HG03460 (cell line): ENCODE data around the gene SLC25A34.
"Not testable (repeated sequence)": the region's sequence is repeated elsewhere in the genome, so short reads cannot be mapped to it uniquely, and the experiment has no call there.

Experiments used
- ATAC-seq: cut with Tn5 transposase; IDR thresholded peaks from one replicate; pipeline ENCODE4 v1.9.1; 2021; ENCODE audit not compliant: unreplicated experiment

SLC25A34 gene

DNA sequence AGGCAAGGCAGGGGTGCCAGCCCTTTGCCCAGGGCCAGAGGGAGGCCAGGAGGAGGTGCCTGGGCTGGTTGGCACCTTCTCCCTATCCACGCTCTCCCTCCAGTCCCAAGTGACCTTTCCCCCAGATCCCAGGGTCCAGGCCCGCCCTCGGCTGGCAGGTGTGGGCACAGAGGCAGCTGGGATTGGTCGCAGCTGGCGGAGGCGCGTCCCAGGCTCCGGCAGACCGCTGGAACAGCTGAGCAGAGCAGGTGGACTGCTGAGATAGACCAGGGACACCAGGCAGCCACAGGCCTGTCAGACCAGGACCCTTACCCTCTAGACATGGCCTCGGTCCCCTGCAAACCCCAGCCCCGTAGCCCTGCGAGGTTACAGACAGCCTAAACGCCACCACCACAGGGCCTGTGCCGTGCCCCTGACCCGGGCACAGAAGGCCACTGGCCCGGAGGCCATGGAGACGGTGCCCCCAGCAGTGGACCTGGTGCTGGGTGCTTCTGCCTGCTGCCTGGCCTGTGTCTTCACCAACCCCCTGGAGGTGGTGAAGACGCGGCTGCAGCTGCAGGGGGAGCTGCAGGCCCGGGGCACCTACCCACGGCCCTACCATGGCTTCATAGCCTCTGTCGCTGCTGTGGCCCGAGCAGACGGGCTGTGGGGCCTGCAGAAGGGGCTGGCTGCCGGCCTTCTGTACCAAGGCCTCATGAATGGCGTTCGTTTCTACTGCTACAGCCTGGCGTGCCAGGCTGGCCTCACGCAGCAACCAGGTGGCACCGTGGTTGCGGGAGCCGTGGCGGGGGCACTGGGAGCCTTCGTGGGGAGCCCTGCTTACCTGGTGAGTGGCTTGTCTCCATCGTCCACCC is at the start of gene SLC25A34:
Gene SLC25A34 (plus strand): TSS at position 221 of the 854 bp plus-strand sequence. CDS start 228 bp downstream, at position 449.
- no peak for ATAC-seq

DNA sequence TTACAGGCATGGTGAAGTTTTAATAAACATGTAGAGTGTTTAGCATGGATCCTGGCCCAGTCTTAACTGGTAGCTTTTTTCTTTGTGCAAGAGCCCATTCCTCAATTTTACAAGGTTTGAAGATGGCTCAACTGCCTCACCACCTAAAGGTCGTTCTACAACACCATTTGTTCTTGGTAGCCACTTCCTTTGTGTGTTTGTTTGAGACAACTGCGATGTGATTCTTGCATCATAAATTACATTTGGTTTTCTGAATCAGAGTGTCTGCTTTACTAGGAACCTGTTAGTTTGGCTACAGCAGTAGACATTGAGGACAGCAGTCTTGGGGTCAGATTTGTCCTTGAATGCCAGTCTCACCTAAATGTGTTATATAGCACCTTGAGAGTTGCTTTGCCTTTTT is 48.6 kb upstream of the SLC25A34 start:
- no peak for ATAC-seq

DNA sequence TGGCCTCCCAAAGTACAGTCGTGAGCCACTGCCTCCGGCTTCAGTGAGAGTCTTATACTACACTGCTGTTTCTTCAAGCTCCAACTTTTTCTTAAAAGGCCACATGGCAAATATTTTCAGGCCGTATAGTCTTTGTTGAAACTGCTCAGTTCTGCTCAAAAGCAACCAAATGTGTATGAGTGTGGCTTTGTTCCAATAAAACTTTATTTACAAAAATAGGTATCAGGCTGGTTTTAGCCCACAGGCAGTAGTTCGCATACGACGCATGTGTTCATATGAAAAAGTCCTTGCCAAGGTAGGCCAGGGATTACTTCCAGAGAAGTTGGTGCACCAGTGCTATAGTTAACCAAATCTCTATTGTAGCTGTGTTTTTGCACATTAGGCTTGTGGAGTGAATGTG is 45.7 kb upstream of the SLC25A34 start:
- no peak for ATAC-seq

DNA sequence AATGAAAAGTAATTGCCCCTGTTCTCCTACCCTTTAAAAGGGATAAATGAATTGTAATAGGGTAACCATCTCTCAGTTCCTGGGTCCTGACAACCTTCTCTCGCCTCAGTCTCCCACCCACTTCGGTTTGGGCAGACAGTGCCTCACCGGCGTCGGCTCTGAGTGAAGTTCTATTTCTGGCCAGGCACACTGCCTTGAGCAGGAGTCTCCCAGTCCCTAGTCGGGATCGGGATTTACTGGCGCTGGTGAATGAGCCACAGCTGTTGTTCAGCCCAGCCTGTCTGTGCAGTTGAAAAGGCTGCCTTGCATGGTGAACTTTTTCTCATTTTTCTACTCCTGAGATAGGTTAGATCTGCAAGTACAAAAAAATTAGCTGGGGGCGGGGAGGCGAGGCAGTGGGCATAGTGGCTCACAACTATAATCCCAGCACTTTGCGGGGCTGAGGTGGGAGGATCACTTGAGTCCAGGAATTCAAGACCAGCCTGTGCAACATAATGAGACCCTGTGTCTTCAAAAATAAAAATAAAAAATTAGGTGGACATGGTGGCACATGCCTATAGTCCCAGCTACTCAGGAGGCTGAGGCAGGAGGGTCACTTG is 44.5 kb upstream of the SLC25A34 start:
- no peak for ATAC-seq

DNA sequence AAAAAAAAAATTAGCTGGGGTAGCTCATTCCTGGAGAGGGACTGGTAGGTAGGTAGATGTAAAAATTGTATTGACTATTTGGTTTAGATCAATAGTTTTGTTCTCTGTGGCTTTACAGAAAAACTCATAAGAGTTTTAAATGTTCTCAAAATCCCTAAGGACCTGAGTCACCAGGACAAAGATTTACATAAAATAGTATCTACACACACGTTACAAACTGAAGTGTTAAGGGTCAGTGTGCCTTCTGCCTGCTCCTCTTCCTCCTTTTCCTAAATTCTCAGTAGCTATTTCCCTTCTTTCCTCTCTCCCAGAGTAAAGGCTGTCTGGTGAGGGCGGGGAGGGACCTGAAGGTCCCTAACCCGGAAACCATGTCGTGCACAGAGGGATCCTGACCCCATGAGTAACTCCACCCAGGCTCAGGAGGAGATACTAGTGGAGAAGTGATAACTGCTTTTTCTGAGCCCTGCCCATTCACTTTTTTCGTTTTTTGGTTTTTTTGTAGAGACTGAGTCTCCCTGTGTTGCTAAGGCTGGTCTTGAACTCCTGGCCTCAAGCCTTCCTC is 43.9 kb upstream of the SLC25A34 start:
- ATAC-seq = no peak

DNA sequence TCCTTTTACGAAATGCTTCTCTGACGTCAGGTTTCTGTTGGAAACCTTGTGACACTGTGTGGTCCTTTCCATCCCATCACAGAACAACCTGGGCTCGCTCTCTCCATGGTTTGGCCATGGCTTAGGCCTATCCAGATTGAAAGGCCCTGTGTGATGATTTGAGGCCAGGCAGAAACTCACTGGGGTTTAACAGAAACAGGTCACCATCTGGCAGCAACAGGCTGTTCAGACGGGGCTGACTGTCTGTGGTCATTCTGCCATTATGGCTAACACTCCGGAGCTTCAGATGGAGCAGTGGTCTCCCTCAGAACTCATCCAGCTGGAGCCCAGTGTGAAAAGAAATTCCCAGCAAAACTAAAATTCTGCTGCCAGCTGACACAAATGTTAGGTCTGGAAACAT is 42.7 kb upstream of the SLC25A34 start:
- ATAC-seq = no peak

DNA sequence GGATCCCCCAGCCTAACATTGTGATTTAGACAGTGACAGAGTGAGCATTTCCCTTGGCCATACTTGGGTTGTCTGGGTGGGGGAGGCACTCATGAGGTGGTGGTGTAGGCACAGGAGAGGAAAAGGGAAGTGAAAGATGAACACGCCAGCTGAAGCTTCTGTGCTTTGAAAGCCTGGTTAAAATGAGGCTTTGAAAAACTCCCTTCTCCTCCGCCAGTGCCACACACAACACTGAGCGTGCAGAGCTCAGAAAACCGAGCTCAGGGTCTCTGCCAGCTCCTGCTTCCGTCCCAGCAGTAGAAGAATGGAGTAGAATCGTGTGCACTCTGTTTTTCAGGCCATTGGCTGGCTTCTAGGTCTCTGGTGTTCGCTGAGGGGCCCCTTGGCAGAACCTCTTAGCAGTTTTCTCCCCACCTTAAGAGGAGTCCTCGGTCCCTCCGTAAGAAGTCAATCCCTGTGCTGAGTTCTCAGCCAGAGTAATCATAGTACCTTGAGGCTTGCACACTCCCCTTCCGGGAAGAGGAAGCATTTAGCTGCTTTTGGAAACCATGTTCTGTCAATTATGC is 39.0 kb upstream of the SLC25A34 start:
- ATAC-seq = peak; percentile 89

DNA sequence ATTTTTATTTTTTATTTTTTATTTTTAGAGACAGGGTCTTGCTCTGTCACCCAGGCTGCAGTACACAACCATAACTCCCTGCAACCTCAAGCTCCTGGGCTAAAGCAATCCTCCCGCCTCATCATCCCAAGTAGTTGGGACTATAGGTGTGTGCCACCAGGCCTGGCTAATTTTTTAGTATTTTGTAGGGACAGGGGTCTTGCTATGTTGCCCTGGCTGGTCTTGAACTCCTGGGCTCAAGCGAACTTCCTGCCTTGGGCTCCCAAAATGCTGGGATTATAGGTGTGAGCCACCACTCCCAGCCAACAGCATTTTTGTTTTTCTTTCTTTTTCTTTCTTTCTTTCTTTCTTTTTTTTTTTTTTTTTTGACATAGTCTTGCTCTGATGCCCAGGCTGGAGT is 37.9 kb upstream of the SLC25A34 start:
- ATAC-seq = no peak

DNA sequence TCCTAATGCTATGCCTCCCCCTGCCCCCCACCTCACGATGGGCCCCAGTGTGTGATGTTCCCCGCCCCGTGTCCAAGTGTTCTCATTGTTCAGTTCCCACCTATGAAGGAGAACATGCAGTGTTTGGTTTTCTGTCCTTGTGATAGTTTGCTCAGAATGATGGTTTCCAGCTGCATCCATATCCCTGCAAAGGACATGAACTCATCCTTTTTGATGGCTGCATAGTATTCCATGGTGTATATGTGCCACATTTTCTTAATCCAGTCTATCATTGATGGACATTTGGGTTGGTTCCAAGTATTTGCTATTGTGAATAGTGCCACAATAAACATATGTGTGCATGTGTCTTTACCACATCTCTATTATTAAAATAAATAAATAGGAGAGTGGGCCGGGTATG is 36.7 kb upstream of the SLC25A34 start:
- ATAC-seq = not testable (repeated sequence)

DNA sequence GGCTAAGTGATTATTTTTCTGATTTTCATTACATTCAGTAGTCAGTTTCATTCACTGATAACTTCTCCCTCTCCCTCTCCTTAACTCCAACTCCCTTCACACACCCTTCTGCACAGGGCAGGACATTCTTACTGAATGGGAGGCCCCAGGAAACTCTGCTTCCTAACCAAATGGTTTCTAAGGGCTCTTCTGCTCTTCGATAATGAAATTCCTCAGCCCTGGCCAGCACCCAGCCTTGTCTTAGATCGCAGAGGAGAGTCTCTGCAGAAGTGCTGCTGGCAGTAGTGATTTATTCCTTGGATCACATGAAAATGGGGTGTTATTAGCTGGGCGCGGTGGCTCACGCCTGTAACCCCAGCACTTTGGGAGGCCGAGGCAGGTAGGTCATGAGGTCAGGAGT is 35.5 kb upstream of the SLC25A34 start:
- ATAC-seq = no peak

DNA sequence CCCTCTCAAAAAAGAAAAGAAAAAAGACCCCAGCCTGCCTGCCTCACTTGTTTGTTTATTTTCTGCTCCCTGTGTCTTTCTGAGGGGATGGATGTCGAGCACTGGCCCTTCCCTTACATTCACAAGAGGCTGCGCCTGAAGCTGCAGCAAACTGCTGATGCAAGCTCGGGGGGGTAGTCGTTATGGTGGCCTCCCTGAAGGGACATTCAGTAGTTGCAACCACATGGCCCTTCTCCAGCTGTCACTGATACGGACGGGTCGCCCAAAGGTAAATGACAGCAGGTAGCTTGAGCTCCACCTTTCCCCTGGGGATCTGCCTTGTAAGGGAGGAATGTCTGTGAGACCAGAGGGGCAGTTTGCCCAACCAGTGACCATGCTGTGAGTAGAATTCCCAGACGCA is 34.3 kb upstream of the SLC25A34 start:
- no peak for ATAC-seq

DNA sequence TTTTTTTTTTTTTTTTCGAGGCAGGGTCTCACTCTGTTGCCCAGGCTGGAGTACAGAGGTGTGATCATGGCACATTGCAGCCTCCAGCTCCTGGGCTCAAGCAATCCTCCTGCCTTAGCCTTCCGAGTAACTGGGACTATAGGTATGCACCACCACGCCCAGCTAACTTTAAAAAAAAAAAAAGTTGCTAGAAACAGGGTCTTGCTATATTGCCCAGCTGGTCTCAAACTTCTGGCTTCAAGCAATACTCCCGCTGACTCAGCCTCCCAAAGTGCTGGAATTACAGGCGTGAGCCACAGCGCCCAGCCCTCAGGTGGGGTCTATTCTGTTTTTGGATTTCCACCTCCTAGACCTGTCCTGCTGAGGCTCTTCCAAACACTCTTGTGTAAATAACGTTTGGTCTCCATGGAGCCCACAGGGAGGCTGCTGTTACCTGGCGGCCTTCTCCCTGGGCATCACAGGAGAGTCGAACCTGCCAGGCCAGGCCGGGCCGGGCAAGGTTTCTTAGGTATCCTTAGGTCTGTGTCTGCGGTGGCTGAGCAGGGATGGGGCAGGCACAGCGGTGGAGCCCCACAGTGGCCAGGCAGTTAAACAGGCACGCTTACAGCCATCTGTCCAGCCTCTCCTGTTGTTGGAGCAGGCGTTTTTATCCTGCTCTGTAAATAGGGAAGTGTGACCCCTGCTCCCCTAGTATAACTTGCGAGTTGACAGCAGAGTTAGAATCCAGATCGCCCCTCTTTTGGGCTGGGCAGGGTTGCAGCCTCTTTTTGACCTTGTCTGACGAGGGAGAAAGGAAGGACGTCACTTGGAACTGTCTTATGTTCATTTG is 33.1 kb upstream of the SLC25A34 start:
- ATAC-seq = no peak

DNA sequence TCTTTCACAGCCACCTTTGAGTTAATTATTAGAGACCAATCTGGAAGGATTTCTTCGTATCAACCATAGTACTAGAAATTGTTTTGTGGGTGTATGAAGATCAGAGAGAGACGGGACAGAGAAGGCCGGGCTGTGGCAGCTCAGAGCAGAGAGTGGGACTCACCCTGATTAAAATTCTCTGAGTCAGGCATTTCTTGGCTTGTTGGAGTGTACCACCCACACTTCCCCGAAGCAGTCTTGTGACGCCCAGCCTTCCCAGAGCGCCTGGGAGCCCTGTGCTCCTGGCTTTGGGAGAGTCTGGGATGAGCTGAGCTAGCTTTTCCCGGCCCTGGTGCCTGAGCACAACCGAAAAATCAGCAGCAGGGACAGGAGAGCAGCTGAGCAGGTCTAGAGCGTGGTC is 32.5 kb upstream of the SLC25A34 start:
- no peak for ATAC-seq

DNA sequence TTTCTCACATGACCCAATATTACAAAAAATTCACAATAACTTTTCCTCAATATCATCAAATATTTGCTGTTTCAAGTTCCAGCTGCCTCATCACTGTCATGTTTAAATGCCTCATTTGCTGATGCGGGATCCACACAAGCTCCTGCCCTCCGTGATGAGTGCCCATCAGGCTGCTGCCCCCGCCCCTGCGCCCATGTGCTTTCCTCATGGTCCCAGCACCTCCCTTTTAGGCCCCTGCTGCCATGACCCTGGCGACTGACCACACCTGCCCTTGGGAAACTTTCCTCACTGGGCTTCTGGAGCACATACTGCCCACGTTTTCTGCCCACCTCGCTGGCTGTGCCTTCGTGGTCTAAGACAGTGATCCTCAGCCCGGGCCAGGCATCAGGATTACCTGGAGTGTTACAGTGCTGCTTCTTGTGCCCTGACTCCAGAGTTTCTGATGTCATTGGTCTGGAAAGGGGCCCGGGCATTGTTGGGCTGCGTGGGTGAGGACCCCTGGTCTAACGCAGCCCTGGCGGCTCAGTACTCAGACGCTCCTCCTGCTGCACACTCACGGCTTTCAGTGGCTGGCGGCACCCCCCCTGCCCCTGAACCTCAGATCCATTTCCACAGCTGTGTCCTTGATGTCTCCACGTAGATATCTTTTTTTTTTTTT is 31.4 kb upstream of the SLC25A34 start:
- ATAC-seq = no peak

DNA sequence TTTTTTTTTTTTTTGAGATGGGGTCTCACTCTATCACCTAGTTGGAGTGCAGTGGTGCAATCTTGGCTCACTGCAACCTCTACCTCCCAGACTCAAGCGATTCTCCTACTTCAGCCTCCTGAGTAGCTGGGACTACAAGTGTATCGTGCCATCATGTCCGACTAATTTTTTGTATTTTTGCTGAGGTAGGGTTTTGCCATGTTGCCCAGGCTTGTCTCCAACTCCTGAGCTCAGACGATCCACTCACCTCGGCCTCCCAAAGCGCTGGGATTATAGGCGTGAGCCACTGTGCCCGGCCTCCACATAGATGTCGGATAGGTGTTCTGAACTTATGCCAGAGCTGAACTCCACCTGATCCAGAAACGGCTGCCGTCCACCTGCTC is 30.9 kb upstream of the SLC25A34 start:
- ATAC-seq = no peak

DNA sequence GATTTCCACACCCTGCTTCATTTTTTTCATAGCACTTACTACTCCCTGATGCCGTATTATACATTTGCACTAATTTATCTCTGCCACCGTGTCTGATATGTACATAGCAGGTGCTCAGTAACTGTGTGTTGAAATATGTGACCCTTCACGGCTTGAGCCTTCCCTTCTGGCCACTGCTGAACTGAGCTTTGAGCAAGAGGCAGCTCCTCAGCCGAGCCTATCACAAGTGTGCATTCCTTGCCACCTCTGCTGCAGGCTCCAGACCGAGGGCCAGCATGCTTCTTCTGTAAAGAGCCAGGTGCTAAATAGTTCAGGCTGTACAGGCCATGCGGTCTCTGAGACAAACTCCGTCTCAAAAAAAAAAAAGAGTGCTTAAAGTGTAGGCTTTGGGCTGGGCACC is 29.3 kb upstream of the SLC25A34 start:
- ATAC-seq = no peak

DNA sequence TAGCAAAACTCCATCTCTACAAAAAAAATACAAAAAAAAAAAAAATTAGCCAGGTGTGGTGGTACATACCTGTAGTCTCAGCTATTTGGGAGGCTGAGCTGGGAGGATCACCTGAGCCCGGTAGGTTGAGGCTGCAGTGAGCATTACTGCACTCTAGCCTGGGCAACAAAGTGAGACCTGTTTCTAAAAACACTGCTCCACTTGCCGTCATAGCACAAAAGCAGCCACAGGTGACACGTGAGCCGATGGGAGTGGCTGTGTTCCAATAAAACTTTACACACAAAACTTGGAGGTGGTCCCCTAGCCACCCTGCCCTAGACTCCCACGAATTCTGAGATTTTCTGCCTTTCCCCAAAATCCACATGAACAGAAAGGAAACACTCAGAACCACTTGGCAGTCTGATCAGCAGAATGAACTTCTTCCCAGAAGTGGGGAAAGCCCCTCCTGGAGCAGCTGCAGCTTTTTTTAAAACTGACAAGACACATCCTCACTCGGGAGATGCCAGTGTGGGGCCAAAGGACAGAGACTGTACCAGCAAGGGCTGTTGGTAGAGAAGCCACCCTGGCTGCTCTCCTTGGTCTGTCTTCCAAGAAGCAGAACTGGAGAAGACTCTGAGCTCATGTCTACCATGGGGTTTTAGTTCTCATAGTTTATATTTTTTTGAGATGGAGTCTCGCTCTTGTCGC is 28.7 kb upstream of the SLC25A34 start:
- ATAC-seq = no peak

DNA sequence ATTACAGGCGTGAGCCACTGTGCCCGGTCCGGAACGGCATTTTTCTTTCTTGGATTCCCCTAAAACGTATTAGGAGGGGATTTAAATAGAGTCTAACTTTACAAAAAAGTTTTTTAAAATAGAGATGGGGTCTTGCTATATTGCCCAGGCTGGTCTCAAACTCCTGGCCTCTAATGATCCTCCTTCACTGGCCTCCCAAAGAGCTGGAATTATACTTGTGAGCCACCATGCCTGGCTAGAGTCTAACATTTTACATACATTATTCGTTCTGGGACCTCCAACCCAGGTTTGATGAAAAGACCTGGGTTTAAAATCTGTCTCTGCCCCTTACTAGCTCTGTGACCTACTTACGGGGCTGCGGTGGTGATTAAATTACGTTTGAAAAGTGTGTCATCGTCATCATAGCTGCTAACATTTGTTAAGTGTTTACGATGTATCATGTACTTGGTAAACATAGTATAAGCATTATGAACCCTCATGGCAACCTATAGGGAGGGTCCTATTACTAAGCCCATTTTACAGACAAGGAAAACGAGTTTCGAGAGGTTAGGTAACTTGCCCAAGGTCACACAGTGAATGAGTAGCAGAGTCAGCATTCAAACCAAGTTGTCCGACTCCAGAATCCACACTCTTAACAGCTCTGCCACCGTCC is 27.4 kb upstream of the SLC25A34 start:
- ATAC-seq = no peak

DNA sequence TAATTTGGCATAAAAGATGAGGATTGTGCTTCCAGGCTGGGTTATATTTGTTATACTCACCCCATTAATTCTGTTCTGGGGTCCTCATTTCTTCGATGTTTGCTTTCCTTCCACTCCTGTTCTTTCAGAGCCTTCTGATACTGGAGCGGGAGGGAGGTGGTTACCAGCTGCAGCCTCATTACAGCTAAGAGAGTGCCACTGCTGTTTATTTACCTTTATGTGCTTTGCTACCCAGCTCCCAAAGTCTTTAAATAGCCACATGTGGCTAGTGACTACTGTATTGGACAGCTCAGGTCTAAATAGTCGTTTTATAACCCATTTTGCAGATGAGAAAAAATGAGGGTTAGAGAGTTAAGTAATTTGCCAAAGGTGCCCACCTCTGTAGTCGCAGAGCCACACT is 26.8 kb upstream of the SLC25A34 start:
- ATAC-seq = no peak

DNA sequence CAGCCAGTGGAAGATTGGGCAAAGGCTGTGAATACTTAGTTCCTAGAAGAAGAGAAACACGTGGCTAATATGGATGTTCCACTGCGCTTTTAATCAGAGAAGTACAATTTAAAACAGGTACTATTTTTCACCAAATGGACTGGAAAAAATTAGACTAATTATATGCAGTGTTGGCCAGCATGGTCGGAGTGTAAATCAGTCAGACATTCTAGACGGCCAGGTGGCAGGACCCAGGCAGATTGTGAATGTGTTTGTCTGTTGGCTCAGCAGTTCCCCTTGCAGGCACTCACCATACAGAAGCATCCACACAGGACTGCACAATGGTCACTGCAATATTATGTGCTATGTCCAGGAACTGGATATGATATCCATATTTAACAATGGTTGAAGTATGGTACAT is 23.9 kb upstream of the SLC25A34 start:
- no peak for ATAC-seq
